Occipital lobe (tissue), 2 donors: Measurements from ENCODE around the gene SUSD3. TPM values are rescaled to one million over a fixed set of nuclear protein-coding genes. Genes with fewer than 3 reads are reported as not detected.

Source experiments
- DNase-seq: peaks from one replicate; lab custom pipeline; 2025; lab: John Stamatoyannopoulos, UW
- total RNA-seq: library from RNA; depleted of rRNA; stranded (reverse); fragments of >200 nt; gene quantifications from one replicate; pipeline ENCODE4 v1.2.3, GENCODE V29; 2014

SUSD3 gene
- total RNA-seq, 1 donor from 2014 or later, result 1.6 TPM

GRCh38 chr9:93134015-93134739, 75.7 kb downstream of the SUSD3 start, which contains the start of gene NINJ1:
NINJ1 (minus strand) TSS chr9:93134251; CDS start chr9:93134217, 34 bp downstream.
- DNase-seq, result peak; percentile 44

Other genes with a start within 250 kb of the SUSD3 start
- gene ZNF484, start 180.7 kb upstream of the SUSD3 start, total RNA-seq, result 59.3 TPM
- 14.2 TPM for gene FGD3, start 111.2 kb upstream of the SUSD3 start, total RNA-seq
- 15.3 TPM for gene CARD19, start 37.5 kb downstream of the SUSD3 start, total RNA-seq
- 7.5 TPM for gene NINJ1, start 75.5 kb downstream of the SUSD3 start, total RNA-seq
- 16.4 TPM for gene WNK2, start 125.4 kb downstream of the SUSD3 start, total RNA-seq